HepG2 (cell line): ENCODE results near the gene CISD3. TPM values are rescaled to one million over a fixed set of nuclear protein-coding genes. Genes with fewer than 3 reads are reported as not detected.

Experiments
- ASH2L ChIP-seq: fragments of 300-600, 200-600 bp; sonication (generic); IDR thresholded peaks from 2 replicates; pipeline ENCODE4 v1.7.0; 2017; ENCODE audit warnings: low read depth, mild to moderate bottlenecking, moderate library complexity, mixed read lengths, low read length; ENCODE audit not compliant: insufficient read length
- CBX1 ChIP-seq: IDR thresholded peaks from one replicate; pipeline ENCODE4 v1.6.1; 2016; ENCODE audit warnings: antibody characterized with exemption, low read depth
- GMEB2 ChIP-seq: IDR thresholded peaks from 2 replicates; pipeline ENCODE4 v1.6.1; 2016; ENCODE audit warnings: missing biosample characterization, missing genetic modification reagents, low read depth
- HMG20A ChIP-seq: IDR thresholded peaks from 2 replicates; pipeline ENCODE4 v1.6.1; 2016; ENCODE audit warnings: borderline replicate concordance
- HNF1A ChIP-seq, 2 experiments: sonication (generic) in 1 of 2; formaldehyde crosslinking in 1 of 2; IDR thresholded peaks; 2 replicates each; pipeline versions ENCODE4 v1.4.0 to v1.6.1; 2016 to 2020; ENCODE audit warnings: borderline replicate concordance in 1 of 2, low read depth in 1 of 2, mild to moderate bottlenecking in 1 of 2, missing genetic modification reagents in 1 of 2
- HNRNPL ChIP-seq: fragments of 200-400 bp; formaldehyde crosslinking; IDR thresholded peaks from 2 replicates; pipeline ENCODE4 v1.6.1; 2017; ENCODE audit warnings: mild to moderate bottlenecking, low read depth, low read length
- POGK ChIP-seq: sonication (generic); formaldehyde crosslinking; conservative IDR thresholded peaks from 2 replicates; pipeline ENCODE4 v1.8.0; 2022; ENCODE audit warnings: mild to moderate bottlenecking, moderate library complexity, missing genetic modification reagents
- PRDM10 ChIP-seq: sonication (generic); formaldehyde crosslinking; IDR thresholded peaks from 2 replicates; pipeline ENCODE4 v1.4.0; 2020; ENCODE audit warnings: low read depth, missing genetic modification reagents
- RARG ChIP-seq: sonication (generic); formaldehyde crosslinking; IDR thresholded peaks from 2 replicates; pipeline ENCODE4 v1.4.0; 2020; ENCODE audit warnings: low read depth, mild to moderate bottlenecking, missing genetic modification reagents
- SALL1 ChIP-seq: sonication (generic); formaldehyde crosslinking; IDR thresholded peaks from 2 replicates; pipeline ENCODE4 v1.8.0; 2022; ENCODE audit warnings: mild to moderate bottlenecking, missing genetic modification reagents
- TCF7L2 ChIP-seq: IDR thresholded peaks from 2 replicates; pipeline ENCODE4 v1.6.1; 2011; ENCODE audit warnings: mild to moderate bottlenecking, low read depth, low read length, moderate library complexity
- YEATS4 ChIP-seq: sonication (generic); formaldehyde crosslinking; IDR thresholded peaks from 2 replicates; pipeline ENCODE4 v1.4.0; 2020; ENCODE audit warnings: missing genetic modification reagents, borderline replicate concordance
- ZBTB26 ChIP-seq: IDR thresholded peaks from 2 replicates; pipeline ENCODE4 v1.6.1; 2016; ENCODE audit warnings: missing compliant biosample characterization, missing genetic modification reagents, borderline replicate concordance
- ZMYM4 ChIP-seq: sonication (generic); formaldehyde crosslinking; IDR thresholded peaks from 2 replicates; pipeline ENCODE4 v1.8.1; 2023; ENCODE audit warnings: mild to moderate bottlenecking, missing genetic modification reagents
- ZNF121 ChIP-seq: sonication (generic); formaldehyde crosslinking; IDR thresholded peaks from 2 replicates; pipeline ENCODE4 v1.5.0; 2020; ENCODE audit warnings: mild to moderate bottlenecking, missing genetic modification reagents
- ZNF451 ChIP-seq: sonication (generic); formaldehyde crosslinking; IDR thresholded peaks from 2 replicates; pipeline ENCODE4 v1.5.0; 2020; ENCODE audit warnings: mild to moderate bottlenecking, missing genetic modification reagents
- polyA plus RNA-seq, 8 experiments: library from polyadenylated mRNA; depleted of rRNA in 3 of 8; stranded (reverse) in 7 of 8; unstranded in 1 of 8; fragments of >200 nt; fragmentation: Illumina TruSeq in 4 of 8; extraction: Trizol in 4 of 8; gene quantifications; 2 replicates each; pipeline versions ENCODE4 v1.2.1 to v1.2.3, GENCODE V29; 2011 to 2016; ENCODE audit warnings: low read depth in 4 of 8, missing spikeins in 1 of 8, mixed read lengths in 1 of 8; ENCODE audit not compliant: insufficient read depth in 1 of 8
- total RNA-seq, 5 experiments: library from RNA; depleted of rRNA; stranded (reverse); fragments of >200 nt; fragmentation: Illumina TruSeq; extraction: Trizol; gene quantifications; 2 replicates each; pipeline ENCODE4 v1.2.3, GENCODE V29; 2016; ENCODE audit warnings: low read depth in 1 of 5

The CISD3 gene
- total and polyA plus RNA-seq, 2 of the 13 experiments (the other 11 are each of a cell fraction or from before 2014, with no cell fraction given): 30.0 to 34.1 TPM

GRCh38 chr17:38706505-38707216 lies 23.5 kb upstream of the CISD3 start (continued):
- TF ChIP-seq SALL1 (CRISPR knock-in tag) (no peak), ASH2L (peak; percentile 48), CBX1 (no peak), POGK (no peak), TCF7L2 (no peak), HMG20A (0 out of 2 replicates have a peak, but pooled peaks have one; percentile 18), PRDM10 (CRISPR knock-in tag) (no peak), HNF1A (IDR thresholded peaks at IDR 0.05; ENCODE audit: low read depth) (no peak), HNF1A (CRISPR knock-in tag; IDR thresholded peaks at IDR 0.05; ENCODE audit: borderline replicate concordance) (no peak), ZNF451 (CRISPR knock-in tag) (no peak), RARG (CRISPR knock-in tag) (no peak), ZBTB26 (CRISPR knock-in tag) (0 out of 2 replicates have a peak, but pooled peaks have one; percentile 17), YEATS4 (CRISPR knock-in tag) (no peak), ZNF121 (no peak), GMEB2 (CRISPR knock-in tag) (no peak), HNRNPL (no peak), ZMYM4 (CRISPR knock-in tag) (no peak)
